Endodermal cell (in vitro differentiated cells): ENCODE data around the gene U2AF2. TPM values are rescaled to one million over a fixed set of nuclear protein-coding genes. Genes with fewer than 3 reads are reported as not detected.
A peak's percentile ranks its signal among the peaks of the same experiment; 100 is the strongest.

Experiments used
- DNase-seq: peaks from one replicate; pipeline ENCODE4 v3.0.0-alpha.2; 2017
- H3K27ac ChIP-seq: 2 replicates; pipeline ENCODE4 v1.5.1; 2013; ENCODE audit warnings: mild to moderate bottlenecking, low read depth, low read length, moderate library complexity
- H3K27me3 ChIP-seq: 2 replicates; pipeline ENCODE4 v1.6.1; 2013; ENCODE audit warnings: mild to moderate bottlenecking, low read length, moderate library complexity; ENCODE audit not compliant: insufficient read depth, control insufficient read depth, poor library complexity, severe bottlenecking
- H3K36me3 ChIP-seq: 2 replicates; pipeline ENCODE4 v1.7.0; 2013; ENCODE audit warnings: mild to moderate bottlenecking, low read length, moderate library complexity; ENCODE audit not compliant: control insufficient read depth, insufficient read depth
- H3K4me1 ChIP-seq: one replicate; pipeline ENCODE4 v1.7.0; 2013; ENCODE audit warnings: low read length; ENCODE audit not compliant: control insufficient read depth, insufficient read depth
- H3K4me3 ChIP-seq: 2 replicates; pipeline ENCODE4 v1.5.1; 2013; ENCODE audit warnings: mild to moderate bottlenecking, low read length, moderate library complexity
- H3K9ac ChIP-seq: 2 replicates; pipeline ENCODE4 v1.6.1; 2013; ENCODE audit warnings: mild to moderate bottlenecking, low read length, moderate library complexity; ENCODE audit not compliant: poor library complexity, severe bottlenecking; ENCODE audit errors: extremely low read depth
- H3K9me3 ChIP-seq: 2 replicates; pipeline ENCODE4 v1.6.1; 2013; ENCODE audit warnings: mild to moderate bottlenecking, low read length, moderate library complexity; ENCODE audit not compliant: control insufficient read depth
- H3K27ac Mint-ChIP-seq: 2 replicates; pipeline ENCODE4 v1.8.0; 2020; ENCODE audit warnings: mixed read lengths
- H3K27me3 Mint-ChIP-seq: 2 replicates; pipeline ENCODE4 v1.8.0; 2021; ENCODE audit warnings: mild to moderate bottlenecking, mixed read lengths; ENCODE audit not compliant: insufficient read depth
- H3K36me3 Mint-ChIP-seq: 2 replicates; pipeline ENCODE4 v1.8.0; 2020; ENCODE audit warnings: low read depth, mixed read lengths
- H3K4me1 Mint-ChIP-seq: 2 replicates; pipeline ENCODE4 v1.8.0; 2020; ENCODE audit warnings: mixed read lengths
- H3K4me3 Mint-ChIP-seq: 2 replicates; pipeline ENCODE4 v1.8.0; 2020; ENCODE audit warnings: mild to moderate bottlenecking, moderate library complexity, mixed read lengths
- H3K9me3 Mint-ChIP-seq: 2 replicates; pipeline ENCODE4 v1.8.0; 2020; ENCODE audit warnings: mild to moderate bottlenecking, mixed read lengths
- CTCF ChIP-seq: fragments of 200-600 bp; sonication (generic); conservative IDR thresholded peaks from 2 replicates; pipeline ENCODE4 v1.5.0; 2021; ENCODE audit warnings: antibody characterized with exemption, mild to moderate bottlenecking
- WGBS, 2 experiments: methylation state at CpG; one replicate each; pipeline versions ENCODE4 v1.1.5 to v1.1.7; 2013; ENCODE audit warnings: missing lambda C conversion rate in 2 of 2, mixed read lengths in 1 of 2; ENCODE audit not compliant: insufficient coverage in 1 of 2, insufficient read length in 1 of 2; 5-methylcytosine and 5-hydroxymethylcytosine counted together
- total RNA-seq, 2 donors: library from RNA; stranded (reverse); fragmentation: NEBNext Ultra II Directional in 1 of 2; extraction: Animal tissue kit (Norgen Biotek cat#: 25700) in 1 of 2; gene quantifications; 2 replicates in 1 of 2; 3 replicates in 1 of 2; pipeline ENCODE4 v1.2.1, GENCODE V29; 2021

Gene U2AF2
- total RNA-seq, 2 donors from 2014 or later = 264 to 293 TPM

GRCh38 chr19:55700813-55701212 lies 46.0 kb downstream of the U2AF2 start:
- peaks cover 38% of the 10 kb centered on the region for H3K9me3 Mint-ChIP-seq
- H3K27me3 ChIP-seq = no peaks in the 10 kb centered on the region
- H3K27ac ChIP-seq = no peak overlapping the region
- H3K27ac Mint-ChIP-seq = no peak overlapping the region
- TF ChIP-seq CTCF = no peak
- H3K9ac ChIP-seq = no peak overlapping the region
- H3K4me1 Mint-ChIP-seq = no peaks in the 10 kb centered on the region
- H3K27me3 Mint-ChIP-seq = peaks cover 6% of the 10 kb centered on the region
- DNase-seq = no peak
- WGBS, 2 experiments = 97 to 98% methylated on average over 8 to 12 of the region's 12 CpGs
- no peak overlapping the region for H3K4me3 ChIP-seq
- H3K9me3 ChIP-seq = peaks cover 31% of the 10 kb centered on the region
- no peak overlapping the region for H3K4me3 Mint-ChIP-seq
- peaks cover 46% of the 10 kb centered on the region for H3K36me3 ChIP-seq
- no peaks in the 10 kb centered on the region for H3K4me1 ChIP-seq
- H3K36me3 Mint-ChIP-seq = peaks cover 68% of the 10 kb centered on the region

GRCh38 chr19:55702131-55702627 lies 47.3 kb downstream of the U2AF2 start:
- Mint-ChIP-seq H3K27me3 (peaks cover 8% of the 10 kb centered on the region), H3K27ac (peak overlapping the region; percentile 39), H3K4me3 (no peak overlapping the region), H3K36me3 (peaks cover 58% of the 10 kb centered on the region), H3K4me1 (no peaks in the 10 kb centered on the region), H3K9me3 (peaks cover 38% of the 10 kb centered on the region)
- Histone ChIP-seq H3K4me3 (no peak overlapping the region), H3K9me3 (peaks cover 31% of the 10 kb centered on the region), H3K27ac (no peak overlapping the region), H3K27me3 (no peaks in the 10 kb centered on the region), H3K36me3 (peaks cover 44% of the 10 kb centered on the region), H3K9ac (no peak overlapping the region), H3K4me1 (no peaks in the 10 kb centered on the region)
- no peak for TF ChIP-seq CTCF
- WGBS, 2 experiments = 90 to 96% methylated on average over 8 to 13 of the region's 13 CpGs
- DNase-seq = peak; percentile 44

- peaks cover 48% of the 10 kb centered on the region for H3K36me3 Mint-ChIP-seq
These were observed 49.0 kb downstream of the U2AF2 start for GRCh38 chr19:55703790-55704215.

More at GRCh38 chr19:55703790-55704215, 49.0 kb downstream of the U2AF2 start:
- H3K36me3 ChIP-seq = peaks cover 37% of the 10 kb centered on the region
- no peak overlapping the region for H3K4me3 Mint-ChIP-seq
- H3K27ac ChIP-seq = no peak overlapping the region
- H3K27me3 Mint-ChIP-seq = peaks cover 10% of the 10 kb centered on the region
- H3K4me1 Mint-ChIP-seq = no peaks in the 10 kb centered on the region
- WGBS, 2 experiments = 85 to 86% methylated on average over 21 to 38 of the region's 38 CpGs
- H3K27me3 ChIP-seq = no peaks in the 10 kb centered on the region
- no peak overlapping the region for H3K4me3 ChIP-seq
- H3K9me3 ChIP-seq = peaks cover 36% of the 10 kb centered on the region
- peak; percentile 84 for TF ChIP-seq CTCF
- H3K9me3 Mint-ChIP-seq = peaks cover 53% of the 10 kb centered on the region
- H3K4me1 ChIP-seq = no peaks in the 10 kb centered on the region
- H3K9ac ChIP-seq = no peak overlapping the region
- peak; percentile 90 for DNase-seq
- no peak overlapping the region for H3K27ac Mint-ChIP-seq
